ENCODE measurements around the gene SMARCA2.

SMARCA2 gene

DNA sequence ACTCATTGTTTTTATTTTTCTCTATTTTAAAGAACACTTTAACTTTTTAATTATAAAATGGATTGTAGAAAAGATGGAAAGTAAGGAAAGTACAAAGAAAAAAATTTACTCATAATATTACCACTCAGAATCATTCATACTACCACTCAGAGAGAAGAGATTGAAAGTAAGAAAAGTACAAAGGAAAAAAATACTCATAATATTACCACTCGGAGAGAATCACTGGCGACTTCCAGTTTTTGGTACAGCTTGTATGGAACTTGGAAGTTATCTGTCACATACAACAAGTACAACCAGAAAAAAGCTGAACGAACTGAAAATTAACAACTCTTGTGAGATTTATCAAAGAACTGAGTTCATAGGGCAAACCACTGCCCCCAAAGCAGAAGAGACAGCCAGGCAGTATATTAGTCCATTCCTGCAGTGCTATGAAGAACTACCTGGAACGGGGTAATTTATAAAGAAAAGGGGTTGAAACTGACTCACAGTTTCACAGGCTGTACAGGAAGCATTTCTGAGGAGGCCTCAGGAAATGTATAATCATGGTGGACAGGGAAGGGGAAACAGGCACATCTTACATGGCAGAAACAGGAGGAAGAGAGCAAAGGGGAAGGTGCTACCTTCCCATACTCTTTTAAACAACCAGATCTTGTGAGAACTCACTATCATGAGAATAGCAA, 183.9 kb downstream of the SMARCA2 start:
- H3K4me3 ChIP-seq (ENCODE audit: low read depth, low read length) = no peak overlapping the region
- TF ChIP-seq, protein P1, sequence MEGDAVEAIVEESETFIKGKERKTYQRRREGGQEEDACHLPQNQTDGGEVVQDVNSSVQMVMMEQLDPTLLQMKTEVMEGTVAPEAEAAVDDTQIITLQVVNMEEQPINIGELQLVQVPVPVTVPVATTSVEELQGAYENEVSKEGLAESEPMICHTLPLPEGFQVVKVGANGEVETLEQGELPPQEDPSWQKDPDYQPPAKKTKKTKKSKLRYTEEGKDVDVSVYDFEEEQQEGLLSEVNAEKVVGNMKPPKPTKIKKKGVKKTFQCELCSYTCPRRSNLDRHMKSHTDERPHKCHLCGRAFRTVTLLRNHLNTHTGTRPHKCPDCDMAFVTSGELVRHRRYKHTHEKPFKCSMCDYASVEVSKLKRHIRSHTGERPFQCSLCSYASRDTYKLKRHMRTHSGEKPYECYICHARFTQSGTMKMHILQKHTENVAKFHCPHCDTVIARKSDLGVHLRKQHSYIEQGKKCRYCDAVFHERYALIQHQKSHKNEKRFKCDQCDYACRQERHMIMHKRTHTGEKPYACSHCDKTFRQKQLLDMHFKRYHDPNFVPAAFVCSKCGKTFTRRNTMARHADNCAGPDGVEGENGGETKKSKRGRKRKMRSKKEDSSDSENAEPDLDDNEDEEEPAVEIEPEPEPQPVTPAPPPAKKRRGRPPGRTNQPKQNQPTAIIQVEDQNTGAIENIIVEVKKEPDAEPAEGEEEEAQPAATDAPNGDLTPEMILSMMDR (IDR thresholded peaks at IDR 0.05; ENCODE audit: borderline replicate concordance, insufficient read depth, low read depth, low read length) = no peak

DNA sequence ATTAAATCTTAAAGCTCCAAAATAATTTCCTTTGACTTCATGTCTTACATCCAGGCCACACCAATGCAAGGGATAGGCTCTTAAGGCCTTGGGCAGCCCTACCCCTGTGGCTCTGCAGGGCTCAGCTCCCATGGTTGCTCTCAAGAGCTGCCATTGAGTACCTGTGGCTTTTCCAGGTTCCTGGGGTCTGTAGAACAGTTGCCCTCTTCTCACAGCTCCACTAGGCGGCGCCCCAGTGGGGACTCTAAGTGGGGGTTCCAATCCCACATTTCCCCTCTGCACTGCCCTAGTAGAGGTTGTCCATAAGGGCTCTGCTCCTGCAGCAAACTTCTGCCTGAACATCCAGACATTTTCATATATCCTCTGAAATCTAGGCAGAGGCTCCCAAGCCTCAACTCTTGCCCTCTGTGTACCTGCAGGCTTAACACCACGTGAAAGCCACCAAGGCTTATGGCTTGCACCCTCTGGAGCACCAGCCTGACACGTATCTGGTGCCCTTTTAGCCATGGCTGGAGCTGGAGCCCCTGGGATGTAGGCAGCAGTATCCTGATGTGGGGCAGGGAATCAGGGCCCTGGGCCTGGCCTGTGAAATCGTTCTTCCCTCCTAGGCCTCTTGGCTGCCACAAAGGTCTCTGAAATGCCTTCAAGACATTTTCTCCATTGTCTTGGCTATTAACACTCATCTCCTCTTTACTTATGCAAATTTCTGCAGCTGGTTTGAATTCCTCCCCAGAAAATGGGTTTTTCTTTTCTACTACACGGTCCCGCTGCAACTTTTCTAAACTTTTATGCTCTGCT, 185.1 kb downstream of the SMARCA2 start:
- no peak overlapping the region for H3K4me3 ChIP-seq (ENCODE audit: low read depth, low read length)
- TF ChIP-seq, protein P1 (IDR thresholded peaks at IDR 0.05; ENCODE audit: borderline replicate concordance, insufficient read depth, low read depth, low read length) = 0 out of 2 replicates have a peak, but pooled peaks have one; percentile 9

DNA sequence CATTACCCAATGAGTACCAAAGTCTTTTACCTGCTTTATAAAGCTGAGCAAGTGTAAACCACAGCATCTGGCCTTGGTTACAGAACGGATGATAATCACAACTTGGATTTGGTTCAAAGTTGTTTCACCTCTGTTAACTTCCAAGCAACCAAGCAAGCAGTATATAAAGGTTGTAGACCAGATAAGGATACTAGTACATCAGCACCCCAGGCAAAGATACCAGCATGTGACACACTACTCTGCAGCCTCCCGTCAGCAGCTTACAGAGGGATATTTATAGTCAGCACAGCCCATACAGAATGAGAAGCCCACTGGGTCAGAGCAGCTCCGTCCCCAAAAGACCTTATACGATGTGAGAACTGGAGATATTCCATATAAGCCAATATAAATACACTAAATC, 193.3 kb downstream of the SMARCA2 start:
- H3K4me3 ChIP-seq (ENCODE audit: low read depth, low read length) = no peak overlapping the region
- TF ChIP-seq, protein P1 (IDR thresholded peaks at IDR 0.05; ENCODE audit: borderline replicate concordance, insufficient read depth, low read depth, low read length) = no peak

DNA sequence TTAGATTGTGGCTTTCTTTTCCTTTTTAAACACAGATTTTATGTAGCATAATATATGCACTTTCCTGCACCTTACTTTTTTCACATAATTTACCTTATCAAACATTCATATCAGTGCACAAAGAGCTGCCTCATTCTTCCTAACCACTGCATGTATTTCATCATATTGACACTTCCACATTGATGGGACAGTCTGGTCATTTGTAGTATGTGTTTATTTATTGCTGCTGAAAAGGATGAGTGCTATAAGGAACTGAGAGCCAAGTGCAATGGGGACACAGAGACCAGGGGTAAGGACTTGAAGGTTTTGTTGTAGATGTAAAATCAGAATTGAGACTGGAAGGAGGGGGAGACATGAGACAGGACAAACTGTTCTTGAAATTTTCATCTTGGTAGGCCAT, 193.8 kb downstream of the SMARCA2 start:
- H3K4me3 ChIP-seq (ENCODE audit: low read depth, low read length) = no peak overlapping the region
- TF ChIP-seq, protein P1 (IDR thresholded peaks at IDR 0.05; ENCODE audit: borderline replicate concordance, insufficient read depth, low read depth, low read length) = no peak

DNA sequence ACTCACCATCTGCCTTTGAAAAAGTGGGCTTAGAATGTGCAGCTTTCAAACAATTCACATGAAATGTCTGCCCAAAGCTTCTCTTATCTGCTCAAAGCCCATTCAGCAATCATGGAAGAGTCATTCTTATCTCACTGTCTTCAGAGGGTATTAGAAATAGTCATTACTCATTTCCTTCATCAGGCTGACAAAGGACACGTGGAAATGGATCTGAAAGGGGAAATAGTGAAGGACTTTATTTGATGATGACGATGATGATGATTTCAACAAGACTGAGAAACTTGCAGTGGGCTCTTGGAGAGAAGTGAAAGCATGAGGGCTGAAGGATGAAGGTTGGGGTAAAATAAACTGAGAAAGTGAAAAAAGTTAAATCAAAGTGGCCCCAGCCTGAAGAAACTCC, 194.3 kb downstream of the SMARCA2 start:
- TF ChIP-seq, protein P1 (IDR thresholded peaks at IDR 0.05; ENCODE audit: borderline replicate concordance, insufficient read depth, low read depth, low read length) = no peak

DNA sequence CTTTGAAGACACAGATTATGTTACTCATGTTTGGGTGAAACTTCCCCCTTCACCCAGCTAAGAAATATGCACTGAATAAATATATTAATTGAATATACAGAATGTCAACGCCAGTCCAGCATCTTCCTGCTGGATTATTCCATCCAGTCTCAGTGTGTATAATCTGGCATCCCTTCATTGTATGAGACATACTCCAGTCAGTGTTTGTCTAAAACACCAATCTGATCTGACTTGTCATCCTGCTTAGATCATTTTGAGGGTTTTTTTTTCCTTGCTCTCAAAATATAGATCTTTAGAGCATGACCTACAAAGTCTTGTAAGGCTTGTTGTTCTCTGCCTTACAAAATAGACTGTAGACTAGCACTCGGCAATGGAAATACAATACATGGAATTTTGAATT, 195.1 kb downstream of the SMARCA2 start:
- TF ChIP-seq, protein P1 (IDR thresholded peaks at IDR 0.05; ENCODE audit: borderline replicate concordance, insufficient read depth, low read depth, low read length) = no peak
- H3K4me3 ChIP-seq (ENCODE audit: low read depth, low read length) = no peak overlapping the region

More for the DNA sequence above, 194.3 kb downstream of the SMARCA2 start:
- no peak overlapping the region for H3K4me3 ChIP-seq (ENCODE audit: low read depth, low read length)
